Suppressor macrophage treated with lipopolysaccharide for 4 hours (primary cell): ENCODE measurements around the gene MYO1G.

ENCODE experiments used
- DNase-seq: peaks from one replicate; pipeline ENCODE4 v3.0.0-alpha.2; 2020

Gene MYO1G

DNA sequence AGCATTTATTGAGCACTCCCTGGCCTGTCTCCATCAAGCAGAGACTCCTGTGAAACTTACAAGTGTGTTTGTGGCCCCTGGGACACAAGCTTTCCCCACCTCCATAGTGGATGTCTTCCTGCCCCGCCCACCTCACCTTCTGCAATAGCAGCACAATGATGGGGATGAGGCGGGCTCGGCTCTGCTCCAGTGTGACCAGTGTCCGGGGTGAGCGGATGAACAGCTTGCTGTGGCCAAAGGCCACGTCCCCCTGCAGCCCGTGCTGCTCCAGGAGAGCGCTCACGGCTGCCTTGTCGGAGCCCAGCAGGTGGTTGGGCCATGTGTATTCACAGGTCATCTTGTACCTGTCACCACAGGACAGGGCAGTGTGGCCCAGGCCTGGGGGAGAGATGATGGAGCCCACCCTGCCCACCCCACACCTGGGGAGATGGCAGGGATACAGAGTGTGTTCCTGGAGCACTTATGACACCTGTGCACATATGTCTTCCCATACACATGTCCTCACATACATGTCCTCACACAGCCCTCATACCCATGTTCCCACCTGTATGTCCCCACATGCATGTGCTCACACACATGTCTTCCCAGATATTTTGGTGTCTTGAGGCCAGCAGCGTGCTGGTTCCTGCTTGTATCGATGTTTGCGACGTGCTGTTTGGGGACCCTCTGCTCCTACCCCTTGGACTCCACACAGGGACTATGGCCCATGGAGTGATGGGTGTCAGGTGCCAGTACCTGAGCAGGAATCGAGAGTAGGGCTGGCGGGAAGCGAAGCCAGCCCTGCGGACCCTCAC, 12.7 kb downstream of the MYO1G start:
- DNase-seq = no peak

DNA sequence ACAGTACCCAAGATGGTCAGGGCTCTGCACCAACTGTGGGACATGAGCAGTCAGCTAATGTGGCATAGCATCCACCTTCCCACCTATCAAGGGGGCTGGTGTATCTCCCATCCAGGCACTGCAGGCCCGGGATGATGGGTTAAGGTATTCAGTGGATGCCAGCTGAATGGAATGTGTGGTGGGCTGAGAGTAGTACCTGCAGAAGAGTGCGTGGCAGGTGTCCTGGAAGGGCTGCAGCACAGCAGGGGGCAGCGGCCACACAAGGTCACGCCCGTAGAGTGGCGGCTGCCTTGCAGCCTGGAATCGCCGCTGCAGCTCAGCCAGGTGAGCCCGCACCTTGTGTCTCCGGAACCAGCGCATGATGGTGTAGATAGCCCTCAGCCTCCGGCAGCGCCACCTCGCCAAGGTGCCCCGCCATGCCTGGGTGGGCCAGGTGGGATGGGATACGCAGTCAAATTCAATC, 13.3 kb downstream of the MYO1G start:
- DNase-seq = no peak

DNA sequence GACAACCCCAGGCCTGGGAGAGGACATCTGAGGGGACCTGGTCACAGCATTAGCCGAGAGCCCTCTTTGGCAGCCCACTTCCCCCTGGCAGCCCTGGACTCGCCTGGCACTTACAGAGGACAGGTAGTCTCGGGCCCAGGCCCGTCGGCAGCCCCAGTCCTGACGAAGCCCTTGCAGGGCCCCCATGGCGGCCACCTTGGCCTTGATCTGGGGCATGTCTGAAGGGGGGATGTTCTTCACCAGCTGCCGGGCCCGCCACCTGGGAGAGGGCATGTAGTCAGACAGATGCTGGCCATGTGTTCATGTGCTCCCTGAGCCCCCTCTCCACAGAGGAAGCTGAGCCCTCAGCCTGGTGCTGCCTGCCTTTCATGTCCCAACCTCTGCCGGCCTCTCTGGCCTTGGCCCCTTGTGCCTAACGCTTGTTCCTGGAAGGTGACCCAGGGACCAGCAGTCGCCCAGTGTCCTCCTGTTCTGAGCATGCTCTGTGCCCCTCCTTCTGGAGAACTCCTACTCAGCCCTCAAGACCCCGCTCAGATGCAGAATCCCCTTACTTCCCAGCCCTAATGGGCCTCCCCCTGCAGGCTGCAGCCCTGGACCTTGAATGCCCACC, 13.9 kb downstream of the MYO1G start:
- no peak for DNase-seq

DNA sequence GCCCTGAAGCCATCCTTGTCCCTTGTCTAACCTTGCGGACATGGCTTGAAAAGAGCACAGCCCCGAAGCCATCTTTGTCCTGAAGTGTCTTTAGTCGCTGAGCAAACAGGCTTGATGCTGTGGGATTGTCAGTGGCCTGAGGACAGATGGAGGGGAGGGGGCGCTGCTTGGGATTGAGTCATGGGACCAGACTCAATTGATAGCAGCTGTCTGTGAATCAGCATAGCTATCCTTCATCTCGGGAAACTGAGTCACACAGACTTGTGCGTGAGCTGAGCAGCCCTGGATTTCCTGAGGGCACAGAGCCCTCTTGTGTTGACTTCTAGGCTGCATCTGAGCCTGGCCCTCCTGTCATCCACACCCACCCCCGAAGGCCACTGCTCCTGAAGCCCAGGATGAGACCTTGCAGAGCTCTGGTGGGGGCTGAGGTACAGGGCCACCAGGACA, 14.4 kb downstream of the MYO1G start:
- DNase-seq = no peak

DNA sequence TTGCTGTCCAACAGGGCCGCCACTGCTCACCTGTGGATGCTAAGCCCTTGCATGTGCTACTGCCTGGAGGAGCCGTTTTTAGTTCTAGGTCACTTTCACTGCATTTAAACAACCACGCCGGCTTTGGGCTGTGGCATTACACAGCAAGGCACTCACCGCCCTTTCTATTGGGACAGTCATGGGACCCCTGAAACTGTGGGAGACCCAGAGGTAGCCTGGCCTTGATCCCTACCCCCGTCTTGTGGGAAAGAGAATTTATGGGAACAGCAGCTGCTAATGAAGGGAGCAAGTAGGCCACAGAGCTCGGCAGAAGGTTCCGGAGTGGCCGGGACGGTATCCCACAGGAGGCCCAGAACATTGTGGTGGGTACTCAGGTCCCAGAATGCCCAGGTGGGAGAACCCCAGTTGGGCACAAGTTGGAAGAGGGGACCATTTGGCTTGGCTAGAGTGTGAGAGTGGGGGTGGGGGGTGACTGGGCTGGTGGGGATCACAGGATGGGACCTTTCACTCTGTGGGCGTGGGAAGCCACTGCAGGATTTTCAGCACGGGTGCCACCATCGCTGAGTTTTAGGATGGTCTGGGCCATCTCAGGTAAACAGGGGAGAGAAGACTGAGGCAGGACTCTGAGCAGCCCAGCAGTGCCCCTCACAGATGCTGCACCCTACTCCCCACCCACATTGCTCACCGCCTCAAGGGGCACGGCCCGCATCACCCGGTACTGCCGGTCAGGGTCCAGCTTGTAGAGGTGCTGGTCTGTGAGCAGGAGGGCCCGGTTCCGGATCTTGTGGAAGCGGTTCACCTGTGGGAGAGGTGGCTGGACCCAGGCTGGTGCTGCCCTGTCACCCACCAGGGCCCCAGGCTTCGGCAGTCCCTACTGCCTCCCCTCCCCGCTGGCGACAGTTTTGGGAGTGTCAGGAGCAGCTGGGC, 15.2 kb downstream of the MYO1G start:
- DNase-seq = no peak

DNA sequence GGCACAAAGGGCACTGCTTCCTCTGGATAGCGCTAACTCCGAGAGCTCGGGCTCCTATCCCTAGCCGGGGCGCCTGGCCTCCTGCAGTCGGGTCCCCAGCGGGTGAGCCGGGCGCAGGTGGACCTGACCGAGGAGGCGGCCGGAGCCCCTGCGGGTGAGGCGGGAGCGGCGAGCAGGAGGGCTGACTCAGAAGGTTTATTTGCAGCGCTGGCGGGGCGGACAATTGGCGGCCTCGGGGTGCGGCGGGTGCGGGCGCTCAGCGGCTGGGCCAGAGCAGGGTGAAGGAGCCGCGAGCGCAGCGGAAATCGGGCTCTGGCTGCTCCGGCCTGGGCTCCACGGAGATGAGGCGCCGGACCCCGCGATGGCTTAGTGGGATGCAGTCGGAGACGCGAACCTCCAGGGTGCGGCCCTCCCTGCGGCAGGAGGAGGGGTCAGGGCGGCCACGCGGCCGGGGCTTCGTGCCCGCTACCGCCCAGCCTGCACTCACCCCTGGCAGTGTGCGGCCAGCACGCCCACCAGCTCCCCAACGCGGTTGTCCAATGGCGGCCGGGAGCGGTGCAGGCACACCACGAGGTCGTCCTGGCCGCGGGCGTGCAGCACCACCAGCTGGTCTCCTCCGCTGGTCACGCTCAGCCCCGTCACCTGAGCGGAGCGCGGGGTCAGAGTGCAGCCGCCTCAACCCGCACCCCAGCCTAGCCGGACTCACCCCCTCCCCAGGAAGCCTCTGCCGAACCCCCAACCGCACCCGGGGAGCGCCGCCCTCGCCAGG, 16.1 kb downstream of the MYO1G start:
- no peak for DNase-seq

DNA sequence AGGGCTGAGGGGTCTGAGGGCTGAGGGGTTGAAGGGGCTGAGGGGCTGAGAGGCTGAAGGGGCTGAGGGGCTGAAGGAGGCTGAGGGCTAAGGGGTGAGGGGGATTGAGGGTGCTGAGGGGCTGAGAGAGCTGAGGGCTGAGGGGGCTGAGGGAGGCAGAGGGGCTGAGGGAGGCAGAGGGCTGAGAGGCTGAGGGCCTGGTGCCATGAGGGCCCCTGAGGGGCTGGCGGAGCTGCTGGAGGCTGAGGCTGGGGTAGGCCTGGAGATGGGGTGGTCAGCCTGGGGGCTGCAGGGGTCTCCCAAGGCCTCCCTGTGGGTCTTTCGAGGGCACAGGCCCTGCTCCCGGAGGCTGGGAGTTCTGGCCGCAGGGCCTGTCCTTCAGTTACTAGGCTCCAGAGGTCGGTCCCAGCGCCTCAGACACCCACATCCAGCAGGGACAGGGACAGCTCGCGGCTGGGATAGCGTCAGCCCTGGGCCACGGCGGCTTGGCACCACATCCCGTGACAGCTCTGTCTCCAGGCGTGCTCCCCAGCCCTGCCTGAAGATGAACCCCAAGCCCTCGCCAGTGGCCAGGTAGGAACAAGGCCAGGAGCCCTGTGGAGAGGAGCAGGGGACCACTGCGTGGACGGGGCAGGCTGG, 16.9 kb downstream of the MYO1G start:
- no peak for DNase-seq

DNA sequence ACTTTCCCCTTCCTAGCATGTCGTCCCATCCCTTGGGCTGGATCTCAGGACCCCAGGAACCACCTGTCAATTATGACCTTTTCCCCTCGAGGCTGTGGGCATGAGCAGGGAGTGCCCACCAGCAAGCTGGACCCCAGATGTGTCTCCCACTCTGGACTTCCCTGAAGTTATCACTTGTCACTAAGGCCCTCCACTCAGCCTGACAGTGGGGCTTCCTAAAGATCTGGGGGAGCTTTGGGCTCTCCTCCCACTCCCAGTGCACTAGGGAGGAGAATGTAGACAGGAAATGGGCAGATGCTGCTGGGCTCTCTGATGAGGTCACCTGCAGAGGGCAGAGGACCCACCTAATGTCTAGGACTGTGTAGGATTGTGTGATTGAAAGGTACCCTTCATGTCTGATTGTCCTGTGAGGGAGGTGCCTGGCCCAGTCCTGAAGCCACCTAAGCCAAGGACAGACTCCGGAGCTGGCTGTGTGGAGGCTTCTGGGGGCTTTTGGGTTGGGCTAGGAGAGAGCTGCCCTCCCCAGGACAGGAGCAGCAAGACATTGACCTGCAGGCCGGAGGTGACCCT, 18.7 kb downstream of the MYO1G start:
- DNase-seq = no peak

DNA sequence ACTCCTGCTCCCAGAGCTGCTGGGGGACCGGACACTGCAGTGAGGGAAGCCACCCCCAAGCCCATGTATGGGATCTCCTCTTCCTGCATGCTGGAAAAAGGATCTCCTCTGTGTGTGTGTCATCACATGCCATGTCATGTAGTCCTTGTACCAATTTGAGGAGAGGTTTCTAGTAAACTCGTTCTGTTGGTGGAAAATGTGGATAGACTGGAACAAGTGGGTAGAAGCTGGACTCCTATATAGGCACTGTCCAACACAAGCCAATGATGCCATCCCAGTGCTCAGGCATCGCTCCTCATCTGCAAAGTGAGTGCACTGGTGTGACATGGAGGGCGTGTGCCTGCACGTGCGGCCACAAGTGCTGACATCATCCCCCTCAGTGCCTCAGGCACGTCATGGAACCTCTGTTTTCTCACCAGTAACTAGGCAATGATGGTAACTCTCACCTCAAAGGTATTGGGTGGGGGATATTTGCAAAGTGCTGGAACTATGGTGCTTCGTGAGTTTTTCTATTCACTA, 19.3 kb downstream of the MYO1G start:
- DNase-seq = peak; percentile 71

DNA sequence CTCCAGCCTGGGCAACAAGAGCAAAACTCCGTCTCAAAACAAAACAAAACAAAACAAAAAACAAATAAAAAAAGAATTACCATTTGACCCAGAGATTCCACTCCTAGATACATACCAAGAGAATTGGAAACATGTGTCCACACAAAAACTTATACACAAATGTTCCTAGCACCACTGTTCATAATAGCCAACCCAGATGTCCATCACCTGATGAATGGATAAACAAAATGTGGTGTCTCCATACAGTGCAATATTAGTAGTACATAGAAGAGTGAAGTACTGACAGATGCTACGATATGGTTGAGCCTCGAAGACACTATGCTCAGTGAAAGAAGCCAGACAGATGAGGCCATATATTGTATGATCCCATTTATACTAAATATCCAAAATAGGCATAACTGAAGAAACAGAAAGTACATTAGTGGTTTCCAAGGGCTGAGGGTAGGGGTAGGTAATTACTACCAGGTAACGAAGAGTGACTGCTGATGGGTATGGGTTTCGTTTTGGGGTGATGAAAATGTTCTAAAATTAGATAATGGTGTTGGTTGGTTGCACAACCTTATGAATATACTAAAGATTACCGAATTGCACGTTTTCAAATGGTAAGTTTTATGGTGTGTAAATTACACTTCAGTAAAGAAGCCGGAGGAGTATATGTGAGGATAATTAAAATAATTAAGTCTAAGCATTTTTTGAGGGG, 20.0 kb downstream of the MYO1G start:
- DNase-seq = no peak

DNA sequence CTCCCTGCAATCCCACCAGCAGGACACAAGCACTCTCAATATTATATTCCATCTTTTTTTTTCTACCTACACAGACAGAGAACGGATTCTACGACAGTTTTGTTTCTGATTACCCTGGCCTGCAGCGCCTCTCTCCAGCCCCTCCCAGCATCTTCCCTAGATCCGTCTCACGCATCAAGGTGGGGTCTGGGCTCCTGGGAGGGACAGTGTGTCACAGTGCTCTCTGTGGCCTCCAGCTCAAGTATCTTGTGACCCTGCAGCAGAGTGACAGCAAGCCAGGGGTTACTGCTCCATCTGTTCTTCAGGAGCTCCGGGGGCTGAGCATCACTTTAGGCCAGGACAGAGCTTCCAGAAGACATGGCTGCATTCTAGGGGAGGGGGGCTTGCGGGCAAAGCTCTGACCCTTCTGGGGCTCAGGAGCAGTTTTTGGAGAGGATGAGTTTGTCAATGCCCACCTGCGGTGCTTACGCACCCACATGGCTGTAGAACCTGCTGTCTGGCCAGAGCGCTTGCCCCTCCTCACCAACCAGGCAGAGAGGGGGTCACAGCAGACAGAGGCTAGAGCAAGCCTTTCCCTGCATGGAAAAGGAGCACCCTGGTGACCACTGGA, 22.6 kb downstream of the MYO1G start:
- DNase-seq = no peak

DNA sequence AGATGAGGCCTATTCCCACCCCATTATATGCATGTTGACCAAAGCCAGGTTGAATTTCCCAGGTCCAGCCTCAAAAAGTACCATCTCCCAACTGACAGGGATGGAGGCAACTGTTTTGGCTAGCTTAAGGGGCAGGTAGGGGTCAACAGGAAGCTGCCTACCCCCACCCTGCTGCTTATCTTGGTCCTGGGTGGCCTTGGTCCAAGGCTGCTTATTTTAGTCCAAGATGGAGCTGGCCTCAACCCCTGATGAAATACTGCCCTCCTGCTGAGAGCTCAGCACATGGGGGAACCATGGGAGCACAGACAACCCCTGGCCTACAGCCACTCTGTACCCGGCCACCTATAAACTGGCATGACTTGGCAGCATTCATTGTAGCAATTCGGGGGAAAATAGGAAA, 23.1 kb downstream of the MYO1G start:
- no peak for DNase-seq

DNA sequence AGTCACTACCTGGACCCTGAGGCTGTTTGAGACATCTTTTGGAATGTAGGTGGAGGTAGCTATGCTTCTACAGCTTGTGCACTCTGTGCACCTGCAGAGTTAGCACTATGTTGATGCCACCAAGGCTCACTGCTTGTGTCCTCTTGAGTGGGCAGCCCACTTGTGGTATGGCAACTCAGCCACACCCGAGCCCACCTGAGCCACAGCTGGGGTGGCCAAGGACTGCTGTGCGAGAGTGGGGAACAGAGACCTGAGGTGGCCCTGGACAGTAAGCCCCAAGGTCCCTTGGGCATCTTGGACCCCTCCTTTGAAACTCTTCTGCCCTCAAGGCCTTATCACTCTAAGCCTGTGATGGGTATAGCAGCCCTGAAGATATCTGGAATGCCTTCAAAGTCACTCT, 25.7 kb downstream of the MYO1G start:
- DNase-seq = no peak

DNA sequence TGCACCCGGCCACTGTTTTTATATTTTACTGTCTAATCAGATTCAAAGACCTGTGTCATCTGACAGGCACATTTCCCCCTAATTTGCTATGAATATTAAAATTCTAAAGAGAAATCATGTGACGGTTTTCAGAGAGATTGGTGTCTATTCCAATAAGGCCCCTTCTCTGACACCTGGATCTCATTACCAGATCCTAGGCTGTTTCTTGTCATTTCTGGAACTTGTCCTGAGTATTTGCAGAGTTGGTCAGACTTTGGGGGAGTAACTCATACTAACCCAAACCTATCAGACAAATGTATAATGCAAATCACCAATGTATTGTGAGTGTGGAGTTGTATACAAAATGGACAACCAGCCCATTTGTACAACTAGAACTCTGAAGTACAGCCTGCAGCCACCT, 29.5 kb downstream of the MYO1G start:
- DNase-seq = no peak

DNA sequence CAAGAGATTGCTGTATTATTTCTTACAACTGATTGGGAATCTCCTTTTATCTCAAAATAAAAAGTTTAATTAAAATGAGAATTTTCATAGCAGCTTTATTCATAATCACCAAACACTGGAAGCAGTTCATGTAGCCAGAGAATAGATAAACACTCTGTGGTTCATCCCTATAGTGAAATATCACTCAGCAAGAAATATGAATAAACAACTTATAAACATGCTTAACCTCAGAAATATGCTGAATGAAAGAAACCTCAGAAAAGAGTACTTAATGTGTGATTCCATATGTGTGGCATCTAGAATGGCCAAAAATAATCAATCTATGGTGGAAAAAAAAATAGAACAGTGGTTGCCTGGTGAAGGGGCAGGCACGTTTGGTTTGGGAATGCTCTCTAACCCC, 33.3 kb downstream of the MYO1G start:
- no peak for DNase-seq

DNA sequence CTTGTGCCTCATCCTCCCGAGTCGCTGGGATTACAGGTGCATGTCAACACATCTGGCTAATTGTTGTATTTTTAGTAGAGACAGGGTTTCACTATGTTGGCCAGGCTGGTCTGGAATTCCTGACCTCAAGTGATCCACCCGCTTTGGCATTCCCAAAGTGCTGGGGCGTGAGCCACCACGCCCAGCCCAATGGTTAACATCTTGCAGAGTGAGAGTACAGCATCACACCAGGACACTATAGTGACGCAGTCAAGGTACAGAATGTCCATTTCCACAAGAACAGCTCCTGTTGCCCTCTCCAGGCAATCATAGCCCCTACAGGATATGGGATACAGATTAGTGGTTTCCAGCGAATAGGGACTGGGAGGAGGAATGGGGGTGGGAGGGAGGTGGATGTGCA, 34.0 kb downstream of the MYO1G start:
- no peak for DNase-seq

DNA sequence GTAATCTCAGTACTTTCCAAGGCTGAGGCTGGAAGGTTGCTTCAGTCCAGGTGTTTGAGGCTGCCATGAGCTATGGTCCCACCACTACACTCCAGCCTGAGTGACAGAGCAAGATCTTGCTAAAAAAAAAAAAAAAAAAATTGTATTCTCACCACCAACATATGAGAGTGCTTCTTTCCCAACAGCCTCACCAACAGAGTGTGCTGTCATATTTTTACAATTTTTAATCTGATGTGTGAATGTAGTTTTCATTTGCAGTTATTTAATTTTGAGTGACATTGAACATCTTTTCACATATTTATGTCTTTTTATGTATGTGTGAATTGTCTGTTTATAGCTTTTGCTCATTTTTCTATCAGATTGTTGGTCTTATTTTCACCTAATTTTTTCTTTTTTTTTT, 35.2 kb downstream of the MYO1G start:
- no peak for DNase-seq

DNA sequence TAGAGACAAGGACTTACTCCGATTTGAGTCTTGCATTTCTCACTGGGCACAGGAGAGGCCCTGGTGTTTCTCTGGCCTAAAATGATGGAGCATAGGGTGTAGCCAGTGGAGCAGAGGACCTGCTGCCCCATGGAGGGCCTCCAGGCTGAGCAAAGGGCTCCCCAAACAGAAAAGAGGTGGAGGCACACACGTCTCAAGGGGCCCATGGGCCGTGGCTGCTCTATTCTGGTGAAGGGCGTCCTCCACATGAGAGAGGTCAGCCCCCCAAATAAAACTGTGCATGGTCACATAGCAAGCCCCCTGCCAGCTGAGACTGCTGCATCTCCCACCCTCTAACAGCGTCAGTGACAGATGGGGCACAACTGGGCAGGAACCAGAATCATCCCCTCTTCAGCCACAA, 41.4 kb downstream of the MYO1G start:
- no peak for DNase-seq

DNA sequence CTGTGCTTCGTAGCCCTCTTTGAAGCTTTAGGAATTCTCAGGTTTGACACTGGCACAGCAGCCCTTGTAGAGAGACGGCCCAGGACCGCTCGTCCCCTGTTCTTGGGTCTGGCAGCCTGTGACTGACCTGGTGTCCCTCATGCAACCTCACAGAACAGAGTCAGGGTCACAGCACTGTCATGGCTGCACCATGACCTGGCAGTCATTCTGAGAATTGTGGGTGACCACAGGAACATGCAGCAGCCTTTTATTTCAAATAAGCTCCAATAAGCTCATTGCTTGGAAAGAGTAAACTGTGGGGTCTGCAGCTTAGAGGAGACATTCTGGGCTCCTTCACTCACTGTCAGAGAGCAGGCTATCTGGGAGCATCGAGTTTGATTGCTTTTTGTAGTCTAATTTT, 42.5 kb downstream of the MYO1G start:
- no peak for DNase-seq

DNA sequence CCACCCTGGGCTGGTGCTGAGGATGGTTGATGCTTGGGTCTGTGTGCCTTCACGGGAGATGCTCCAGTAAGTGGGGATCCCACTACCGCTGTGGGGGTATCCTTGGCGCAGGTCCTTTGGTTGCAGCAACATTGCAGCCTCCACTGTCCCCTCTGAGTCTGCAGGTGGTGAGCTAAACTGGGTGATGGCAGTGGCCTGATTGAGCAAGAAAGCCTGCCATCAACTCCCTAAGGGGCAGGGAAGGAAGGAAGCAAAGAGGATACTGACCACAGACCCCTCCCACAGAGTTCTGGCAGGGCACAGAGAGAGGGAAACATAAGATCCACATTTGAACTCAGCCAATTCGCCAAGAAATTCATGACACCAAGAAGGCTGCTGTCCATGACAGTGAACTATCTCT, 43.2 kb downstream of the MYO1G start:
- no peak for DNase-seq

DNA sequence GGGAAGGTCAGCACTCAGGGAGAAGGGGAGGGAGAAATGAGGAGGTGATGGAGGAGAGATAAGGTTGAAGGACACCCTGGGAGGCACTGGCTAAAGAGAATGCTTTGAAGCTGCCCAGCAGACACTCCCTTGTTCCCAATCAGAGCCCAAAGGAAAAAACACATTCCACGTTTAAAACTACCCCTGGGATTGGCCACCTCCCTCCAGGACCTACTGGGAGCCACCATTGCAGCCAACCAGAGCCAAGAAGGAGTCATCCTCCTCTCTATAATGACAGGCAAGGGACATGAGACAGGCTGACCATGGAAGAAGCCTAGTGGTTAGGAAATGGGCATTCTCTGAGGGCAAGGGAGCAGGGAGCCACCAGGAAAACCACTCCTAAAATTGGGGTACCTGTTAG, 43.8 kb downstream of the MYO1G start:
- DNase-seq = no peak
